GM18519 (cell line): ENCODE data around the gene LIN28A.
"Not testable (repeated sequence)": the region's sequence is repeated elsewhere in the genome, so short reads cannot be mapped to it uniquely, and the experiment has no call there.

Experiments
- ATAC-seq: cut with Tn5 transposase; IDR thresholded peaks from one replicate; pipeline ENCODE4 v1.9.1; 2021; ENCODE audit warnings: mild to moderate bottlenecking, moderate library complexity; ENCODE audit not compliant: unreplicated experiment, low FRiP score

The LIN28A gene, protein sequence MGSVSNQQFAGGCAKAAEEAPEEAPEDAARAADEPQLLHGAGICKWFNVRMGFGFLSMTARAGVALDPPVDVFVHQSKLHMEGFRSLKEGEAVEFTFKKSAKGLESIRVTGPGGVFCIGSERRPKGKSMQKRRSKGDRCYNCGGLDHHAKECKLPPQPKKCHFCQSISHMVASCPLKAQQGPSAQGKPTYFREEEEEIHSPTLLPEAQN

DNA sequence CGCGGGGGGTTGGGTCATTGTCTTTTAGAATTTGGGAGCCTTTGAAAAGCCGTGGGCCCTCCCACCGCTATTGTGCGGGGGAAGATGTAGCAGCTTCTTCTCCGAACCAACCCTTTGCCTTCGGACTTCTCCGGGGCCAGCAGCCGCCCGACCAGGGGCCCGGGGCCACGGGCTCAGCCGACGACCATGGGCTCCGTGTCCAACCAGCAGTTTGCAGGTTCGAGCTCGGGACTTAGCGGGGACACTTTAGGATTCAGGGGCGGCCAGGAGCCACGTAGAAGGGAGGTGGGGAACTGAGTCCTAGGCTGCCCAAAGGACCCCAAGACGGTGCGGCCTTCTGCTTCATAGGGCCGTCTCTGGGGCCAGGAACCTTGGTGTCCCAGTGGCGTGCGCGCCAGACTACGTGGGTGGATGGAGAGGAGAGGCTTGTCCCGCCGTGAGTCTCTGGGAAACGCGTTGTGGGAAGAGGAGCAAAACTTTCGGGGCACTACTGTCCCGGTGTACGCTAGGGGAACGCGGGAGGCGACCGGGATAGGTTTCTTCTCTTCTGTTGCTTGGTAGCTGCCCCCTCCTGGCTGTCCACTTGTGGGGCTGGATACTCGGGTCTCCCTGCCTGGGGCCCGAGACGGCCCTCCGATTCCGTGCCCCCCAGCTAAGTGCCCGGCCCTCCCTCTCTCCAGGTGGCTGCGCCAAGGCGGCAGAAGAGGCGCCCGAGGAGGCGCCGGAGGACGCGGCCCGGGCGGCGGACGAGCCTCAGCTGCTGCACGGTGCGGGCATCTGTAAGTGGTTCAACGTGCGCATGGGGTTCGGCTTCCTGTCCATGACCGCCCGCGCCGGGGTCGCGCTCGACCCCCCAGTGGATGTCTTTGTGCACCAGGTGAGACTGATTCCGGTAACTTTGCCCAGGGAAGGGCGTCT lies at the start of gene LIN28A:
TSS of gene LIN28A (plus strand) at position 112 of the 918 bp plus-strand sequence. CDS start at position 187, 75 bp downstream.
- no peak for ATAC-seq

DNA sequence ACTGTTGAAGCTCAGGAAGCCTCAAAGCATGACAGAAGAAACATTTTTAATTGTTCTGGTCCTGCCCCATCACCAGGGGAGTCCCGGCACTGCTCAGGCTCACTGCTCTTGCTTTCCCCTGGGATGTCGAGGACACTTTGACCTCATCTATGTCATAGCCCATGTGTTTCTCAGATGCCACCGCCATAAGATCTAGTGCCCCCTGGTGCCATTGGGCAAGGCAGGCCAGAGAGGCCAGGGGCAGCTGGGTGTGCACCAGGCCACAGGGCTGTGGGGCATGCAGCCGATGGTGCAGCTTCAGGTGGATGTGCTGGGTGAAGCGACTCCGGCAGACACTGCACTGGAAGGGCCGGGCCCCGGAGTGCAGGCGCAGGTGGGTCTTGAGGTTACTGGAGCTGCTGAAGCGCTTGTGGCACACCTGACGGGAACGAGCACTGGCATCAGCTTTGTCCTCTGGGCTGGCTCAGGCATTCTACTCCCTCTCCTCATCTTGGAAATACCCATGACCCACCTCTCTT lies 49.0 kb upstream of the LIN28A start:
- ATAC-seq, result no peak

DNA sequence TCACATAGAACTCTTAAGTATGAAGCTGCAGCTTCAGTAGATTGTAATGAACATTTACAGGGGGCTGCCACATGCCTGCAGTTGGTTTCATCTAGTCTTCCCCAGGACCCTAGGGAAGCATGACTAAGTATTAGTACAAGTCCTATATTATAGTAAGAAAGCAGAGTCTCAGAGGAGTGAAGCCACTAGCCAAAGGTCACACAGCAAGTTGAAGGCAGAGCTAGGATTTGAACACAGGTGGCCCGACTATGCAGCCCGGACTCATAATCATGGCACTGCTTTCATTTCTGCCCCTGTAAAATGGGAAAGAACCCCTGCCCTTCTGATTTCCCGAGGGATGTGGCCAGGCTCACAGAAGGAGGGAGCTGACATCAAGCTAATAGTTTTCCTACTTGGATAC lies 48.3 kb upstream of the LIN28A start:
- no peak for ATAC-seq

DNA sequence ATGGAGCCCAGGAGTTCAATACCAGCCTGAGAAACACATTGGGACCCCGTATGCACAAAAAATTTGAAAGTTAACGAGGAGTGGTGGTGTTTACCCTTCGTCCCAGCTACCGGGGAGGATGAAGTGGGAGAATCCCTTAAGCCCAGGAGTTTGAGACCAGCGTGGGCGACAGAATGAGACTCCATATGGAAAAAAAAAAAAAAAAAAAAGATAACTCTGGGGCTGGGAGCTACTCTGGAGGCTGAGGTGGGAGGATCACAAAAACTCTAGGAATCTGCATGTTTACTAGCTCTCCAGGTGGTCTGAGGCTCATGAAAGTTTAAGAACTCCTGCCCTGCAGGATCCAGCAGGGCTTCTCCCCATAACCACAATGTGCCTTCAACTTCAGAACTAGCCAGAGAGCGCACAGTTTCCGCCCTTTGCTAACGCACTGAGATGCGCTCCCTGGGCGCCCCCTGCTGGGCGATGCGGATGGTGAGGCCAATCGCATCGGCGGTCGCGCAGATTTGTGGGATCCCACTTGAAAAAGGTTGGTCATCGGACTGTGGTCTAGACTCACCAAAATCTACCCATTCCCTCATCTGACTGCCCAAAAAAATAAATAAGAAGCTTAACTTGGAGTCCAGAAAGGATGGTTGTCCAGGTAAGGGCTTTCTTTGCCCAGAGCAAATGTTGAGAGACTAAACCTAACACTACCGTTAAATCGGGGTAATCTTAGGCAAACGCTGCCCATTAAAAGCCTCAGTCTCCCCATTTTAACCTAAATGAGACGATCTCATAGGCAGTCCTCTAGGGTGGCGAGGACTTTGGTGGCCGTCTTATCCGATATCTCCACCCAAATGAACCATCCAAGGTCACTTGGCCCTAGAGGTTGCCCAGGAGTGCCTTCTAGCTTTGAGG lies 46.8 kb upstream of the LIN28A start:
- no peak for ATAC-seq

DNA sequence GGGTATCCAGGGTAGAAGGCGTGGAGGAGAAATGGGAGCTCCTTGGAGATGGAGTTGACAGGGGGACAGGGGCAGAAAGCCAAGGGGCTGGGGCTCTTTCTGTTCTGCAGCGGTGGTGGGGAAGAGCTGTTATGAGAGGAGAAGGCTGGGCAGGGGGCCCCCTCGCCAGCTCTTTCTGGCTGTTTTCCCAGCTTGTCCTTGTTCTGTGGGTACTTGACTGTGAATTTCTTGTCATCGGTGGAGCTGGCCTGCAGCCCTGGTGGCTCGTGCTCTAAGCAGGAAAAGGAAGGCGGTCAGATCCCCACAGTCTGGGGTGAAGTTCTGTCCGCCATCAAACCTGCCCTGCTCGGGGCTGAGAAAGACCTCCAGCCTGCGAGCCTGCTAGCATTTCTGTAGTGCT lies 45.7 kb upstream of the LIN28A start:
- no peak for ATAC-seq

DNA sequence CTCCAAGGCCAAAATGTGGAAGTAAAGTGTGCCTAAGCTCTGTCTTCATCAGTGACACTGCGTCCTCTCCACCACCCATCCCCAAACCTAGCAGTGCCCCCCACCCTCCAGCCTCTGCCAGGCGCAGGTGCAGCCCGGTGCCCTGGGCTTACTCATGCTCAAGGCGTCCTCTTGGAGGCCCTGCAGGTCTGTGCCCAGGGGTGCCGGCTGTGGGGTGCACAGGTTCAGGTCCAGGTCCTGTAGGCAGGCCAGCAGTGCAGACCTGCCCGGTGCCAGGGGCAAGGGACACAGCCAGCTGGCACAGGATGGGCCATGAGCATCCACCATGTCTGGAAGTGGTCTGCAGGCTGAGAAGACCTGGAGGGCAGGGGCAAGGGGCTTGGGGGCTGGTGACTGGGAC lies 43.2 kb upstream of the LIN28A start:
- ATAC-seq, result no peak

DNA sequence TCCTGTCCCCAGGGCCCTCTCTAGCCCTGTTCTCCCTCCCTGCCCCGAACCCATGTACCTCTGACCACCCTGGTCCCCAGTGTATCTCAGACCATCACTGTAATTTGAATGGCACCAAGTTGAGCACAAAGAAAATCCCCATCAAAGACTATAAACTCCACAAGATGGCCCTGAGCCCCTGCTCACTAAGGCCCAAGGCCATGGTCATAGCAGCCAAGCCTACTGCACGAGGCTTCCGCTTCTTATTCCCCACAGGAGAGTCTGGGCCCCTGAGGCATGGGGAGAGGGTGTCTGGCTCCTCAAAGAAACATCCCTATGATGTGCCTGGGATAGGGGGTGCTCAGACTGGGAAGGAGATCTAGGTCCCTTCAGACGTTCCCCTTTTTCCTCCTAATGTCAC lies 42.6 kb upstream of the LIN28A start:
- ATAC-seq, result no peak

DNA sequence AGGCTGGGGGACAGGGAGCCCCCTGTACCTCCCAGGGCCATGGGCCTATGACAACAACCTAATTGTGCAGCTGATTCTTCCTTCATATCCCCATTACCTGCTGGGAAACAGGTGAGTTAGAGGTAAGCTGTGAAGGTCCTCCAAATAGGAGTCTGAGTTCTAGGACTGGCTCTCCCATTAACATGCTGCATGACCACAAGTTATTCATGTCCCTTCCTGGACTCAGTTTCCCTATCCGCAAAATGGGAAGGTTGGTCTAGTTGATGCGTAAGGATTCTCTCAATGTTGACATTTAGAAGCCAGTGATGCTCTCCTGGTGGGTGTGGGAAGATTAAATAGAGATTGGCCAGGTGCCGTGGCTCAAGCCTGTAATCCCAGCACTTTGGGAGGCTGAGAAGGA lies 42.1 kb upstream of the LIN28A start:
- ATAC-seq, result no peak

DNA sequence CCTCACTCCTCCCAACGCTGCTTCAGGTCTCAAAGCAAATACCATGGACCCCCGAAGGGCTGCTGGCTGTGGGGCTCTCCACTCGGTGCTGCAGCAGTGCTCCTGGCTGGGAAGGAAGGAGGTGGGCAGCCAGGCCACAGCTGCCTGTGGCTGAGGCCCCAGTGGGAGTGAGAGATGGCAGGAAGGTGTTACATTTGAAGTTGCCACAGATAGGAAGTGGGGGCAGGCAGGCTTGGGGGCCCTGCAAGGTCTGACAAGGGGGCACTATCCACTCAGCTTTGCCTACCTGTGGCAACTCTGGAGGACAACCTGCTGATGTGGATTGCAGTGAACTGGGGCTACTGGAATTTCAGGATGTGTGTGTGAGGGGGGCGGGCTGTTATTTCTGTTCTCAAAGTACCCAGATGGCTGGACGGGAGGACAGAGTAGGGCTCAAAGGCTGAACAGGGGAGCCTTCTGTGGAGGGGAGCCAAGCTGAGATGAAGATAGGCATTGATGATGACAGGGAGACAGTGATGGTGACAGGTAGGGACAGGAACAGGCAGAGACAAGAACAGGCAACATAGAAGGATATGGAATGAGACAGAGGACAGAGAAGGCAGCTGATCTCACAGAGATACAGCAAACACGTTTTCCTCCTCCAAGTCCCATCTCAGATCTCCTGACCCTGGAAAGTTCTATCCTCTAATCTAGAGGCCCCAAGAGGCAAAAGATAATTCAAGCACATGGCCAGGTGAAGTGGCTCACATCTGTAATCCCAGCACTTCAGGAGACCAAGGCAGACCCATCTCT lies 39.8 kb upstream of the LIN28A start:
- ATAC-seq, result no peak

DNA sequence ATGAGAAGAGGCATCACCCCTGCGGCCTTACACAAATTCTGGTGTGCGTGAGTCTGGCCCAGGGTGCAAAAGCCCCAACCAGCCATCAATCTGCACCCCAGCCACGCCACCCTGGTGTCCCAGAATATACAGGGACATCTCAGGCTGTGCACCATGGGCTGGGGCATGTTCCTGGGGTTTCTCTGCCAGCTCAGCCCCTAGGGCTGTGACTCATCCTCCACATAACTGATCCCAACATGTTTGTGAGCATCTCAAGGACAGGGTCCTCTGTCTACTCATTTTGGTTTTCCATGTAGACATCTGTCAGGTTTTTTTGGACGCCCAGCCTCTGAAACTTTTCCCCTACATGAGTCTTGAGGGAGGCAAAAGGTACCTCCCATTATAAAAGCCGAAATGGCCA lies 38.6 kb upstream of the LIN28A start:
- ATAC-seq, result no peak

DNA sequence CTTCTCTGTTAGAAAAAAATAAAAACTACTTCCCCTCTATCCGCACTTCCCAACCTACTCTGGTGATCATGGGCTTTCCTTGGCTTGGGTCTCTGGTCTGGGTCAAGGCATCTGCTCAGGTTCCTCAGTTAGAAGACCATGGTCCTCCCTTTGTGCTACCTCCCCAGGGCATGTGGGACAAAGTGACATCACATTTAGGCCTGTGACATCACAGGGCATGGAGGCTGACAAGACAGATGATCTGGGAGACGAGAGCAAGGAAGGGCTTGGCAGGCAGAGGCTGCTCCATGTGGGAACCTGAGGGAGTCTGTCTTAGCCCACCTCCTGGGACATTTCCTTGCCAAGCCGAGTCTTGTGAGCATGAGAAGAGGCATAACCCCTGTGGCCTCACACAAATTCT lies 38.0 kb upstream of the LIN28A start, which contains the start of gene ZNF683:
TSS of gene ZNF683 (minus strand) at position 140 of the 400 bp plus-strand sequence. CDS start 4,179 bp downstream, outside the sequence.
- ATAC-seq, result not testable (repeated sequence)

DNA sequence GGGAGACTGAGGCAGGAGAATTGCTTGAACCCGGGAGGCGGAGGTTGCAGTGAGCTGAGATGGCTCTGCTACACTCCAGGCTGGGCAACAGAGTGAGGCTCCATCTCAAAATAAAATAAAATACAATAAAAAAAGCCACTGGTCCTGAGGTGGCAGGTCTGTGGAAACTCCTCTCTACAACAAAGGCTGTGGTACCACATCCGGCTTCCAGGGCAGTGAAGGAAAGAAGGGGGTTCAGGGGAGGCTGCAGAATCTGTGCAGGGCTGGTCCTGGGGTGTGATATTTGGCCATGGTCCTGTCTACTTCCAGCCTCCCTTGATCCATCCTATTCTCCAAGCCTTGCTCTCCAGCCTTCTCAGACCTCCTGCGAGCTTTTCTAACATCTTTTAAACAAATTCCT lies 37.3 kb upstream of the LIN28A start:
- ATAC-seq, result no peak

DNA sequence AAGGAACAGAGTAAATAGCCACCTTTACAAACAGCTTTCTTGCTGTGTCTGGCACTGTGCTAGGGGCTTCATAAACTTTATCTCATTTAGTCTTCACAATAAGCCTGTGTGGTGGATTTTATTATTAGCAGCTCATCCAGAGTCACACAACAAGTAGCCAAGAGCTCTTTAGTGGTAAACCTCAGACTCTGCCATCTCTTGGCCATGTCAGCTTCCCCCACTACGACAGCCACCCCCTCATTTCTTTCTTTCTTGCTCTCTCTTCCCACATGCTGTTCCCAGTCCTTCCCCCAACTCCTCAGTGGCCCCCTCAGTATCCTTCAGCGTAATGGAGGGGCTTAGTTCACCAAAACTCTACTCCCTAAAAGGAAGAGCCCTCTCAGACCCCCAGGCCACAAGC lies 36.8 kb upstream of the LIN28A start:
- no peak for ATAC-seq

DNA sequence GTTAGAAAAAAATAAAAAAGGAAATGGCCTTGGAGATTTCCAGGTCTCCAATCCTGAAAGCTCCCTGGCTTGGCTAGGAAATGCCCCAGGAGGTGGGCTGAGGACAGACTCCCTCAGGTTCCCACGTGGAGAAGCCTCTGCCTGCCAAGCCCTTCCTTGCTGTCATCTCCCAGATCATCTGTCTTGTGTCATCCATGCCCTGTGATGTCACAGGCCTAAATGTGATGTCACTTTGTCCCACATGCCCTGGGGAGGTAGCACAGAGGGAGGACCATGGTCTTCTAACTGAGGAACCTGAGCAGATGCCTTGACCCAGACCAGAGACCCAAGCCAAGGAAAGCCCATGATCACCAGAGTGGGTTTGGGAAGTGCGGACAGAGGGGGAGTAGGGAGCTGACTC lies 36.3 kb upstream of the LIN28A start:
- ATAC-seq, result not testable (repeated sequence)

DNA sequence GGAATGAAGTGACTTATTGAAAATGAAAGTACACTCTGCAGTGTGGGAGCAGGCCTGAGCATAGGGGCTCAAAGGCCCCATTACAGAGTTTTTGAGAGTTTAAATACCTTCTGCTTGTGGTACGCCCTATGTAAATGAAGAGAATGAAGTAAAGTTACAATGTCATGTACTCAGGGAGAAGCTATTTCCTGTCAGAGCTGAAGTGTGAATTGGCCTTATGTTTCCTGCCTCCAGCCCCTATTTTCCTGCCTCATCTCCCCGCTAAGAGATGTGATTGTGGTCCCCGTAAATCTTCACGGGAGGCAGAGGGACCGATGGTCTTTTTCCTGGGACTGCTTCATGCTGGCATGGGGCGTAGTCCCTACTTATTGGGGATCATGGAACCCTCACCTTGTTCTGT lies 35.5 kb upstream of the LIN28A start:
- ATAC-seq, result no peak

DNA sequence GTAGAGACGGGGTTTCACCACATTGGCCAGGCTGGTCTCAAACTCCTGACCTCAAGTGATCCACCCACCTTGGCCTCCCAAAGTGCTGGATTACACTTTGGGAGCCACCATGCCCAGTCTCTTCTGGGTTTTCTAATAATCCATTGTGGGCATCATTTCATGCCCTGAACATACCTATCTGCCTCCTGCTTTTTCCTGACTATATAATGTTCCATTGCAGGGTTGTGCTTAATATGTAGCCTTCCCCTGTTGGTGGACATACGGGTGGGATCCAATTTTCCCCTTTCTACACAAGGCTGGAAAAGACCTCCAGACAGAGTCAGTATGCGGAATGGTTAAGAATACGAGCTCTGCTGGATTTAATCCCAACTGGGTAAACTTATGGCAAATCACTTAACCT lies 34.6 kb upstream of the LIN28A start:
- no peak for ATAC-seq

DNA sequence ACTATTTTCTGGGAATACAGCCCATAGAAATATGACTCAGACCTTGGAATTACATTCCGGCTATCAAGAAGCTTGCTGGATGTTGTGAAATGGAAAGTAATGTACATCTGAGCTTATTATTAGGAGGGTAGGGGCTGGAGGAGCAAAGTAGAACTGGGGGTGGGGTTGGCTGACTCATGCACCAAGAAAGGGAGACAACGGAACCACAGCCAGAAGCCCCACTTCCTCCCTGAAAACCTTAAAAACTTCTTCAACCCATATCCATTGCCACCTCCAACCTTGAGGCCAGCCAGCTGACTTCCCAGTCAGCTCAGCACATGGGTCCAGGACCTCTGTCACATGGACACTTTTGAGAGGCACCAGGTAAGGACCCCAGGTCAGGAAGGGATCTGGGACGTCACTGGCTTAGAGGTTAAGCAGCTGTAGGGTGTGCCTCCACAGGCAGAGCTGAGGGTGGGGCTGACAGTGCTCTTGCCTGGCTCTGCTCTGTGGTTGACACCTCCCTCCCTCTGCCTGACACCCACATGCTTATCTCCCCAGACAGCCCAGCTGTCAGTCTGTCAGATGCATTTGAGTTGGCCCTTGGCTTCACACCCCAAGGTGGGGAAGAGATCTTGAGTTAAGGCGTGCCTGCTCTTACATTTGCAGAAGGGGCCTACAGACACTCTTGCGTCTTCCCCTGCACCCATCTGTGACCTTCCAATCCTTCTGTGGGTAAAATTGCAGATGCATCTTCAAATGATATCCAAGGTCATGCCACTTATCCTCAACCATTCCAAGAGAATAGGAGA lies 32.3 kb upstream of the LIN28A start:
- ATAC-seq, result no peak

DNA sequence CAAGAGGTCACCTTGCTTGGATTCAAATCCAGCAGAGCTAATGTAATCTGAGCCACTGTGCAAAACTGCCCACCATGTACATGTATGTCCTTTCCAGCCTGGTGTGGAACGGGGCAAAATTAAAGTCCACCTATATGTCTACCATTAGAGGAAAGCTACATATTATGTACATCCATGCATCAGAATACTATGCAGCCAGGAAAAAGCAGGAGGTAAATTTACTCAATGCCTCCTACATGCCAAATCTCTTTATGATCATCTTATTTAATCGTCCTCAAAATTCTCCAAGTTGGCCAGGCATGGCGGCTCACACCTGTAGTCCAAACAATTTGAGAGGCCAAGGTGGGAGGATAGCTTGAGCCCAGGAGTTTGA lies 31.8 kb upstream of the LIN28A start:
- no peak for ATAC-seq

DNA sequence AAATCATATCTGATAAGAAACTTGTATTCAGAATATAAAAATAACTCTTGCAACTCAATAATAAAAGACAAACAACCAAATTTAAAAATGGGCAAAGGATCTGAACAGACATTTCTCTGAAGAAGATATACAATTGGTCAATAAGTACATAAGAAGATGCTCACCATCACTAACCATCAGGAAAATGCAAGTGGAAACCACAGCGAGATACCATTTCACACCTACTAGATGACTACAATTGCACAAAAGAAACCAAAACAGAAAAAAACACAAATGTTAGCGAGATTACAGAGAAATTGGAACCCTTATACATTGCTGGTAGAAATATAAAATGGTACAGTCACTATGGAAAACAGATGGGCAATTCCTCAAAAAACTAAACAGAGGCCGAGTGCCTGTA lies 26.5 kb upstream of the LIN28A start:
- no peak for ATAC-seq
